Esophagus muscularis mucosa (tissue), 4 donors: Measurements from ENCODE around the gene TICAM2. TPM values are rescaled to one million over a fixed set of nuclear protein-coding genes. Genes with fewer than 3 reads are reported as not detected.
"Not testable (repeated sequence)": the region's sequence is repeated elsewhere in the genome, so short reads cannot be mapped to it uniquely, and the experiment has no call there.

ENCODE experiments used
- DNase-seq: peaks from one replicate; pipeline ENCODE4 v3.0.0-alpha.2; 2017; ENCODE audit errors: extremely low spot score
- H3K27ac ChIP-seq, 4 donors: fragments of 200-600 bp; sonication (generic); replicated peaks in 1 of 4; 1 replicate in 3 of 4; 2 replicates in 1 of 4; pipeline ENCODE4 v1.5.1; 2016 to 2019; ENCODE audit warnings: mild to moderate bottlenecking in 1 of 4
- H3K27me3 ChIP-seq, 4 donors: fragments of 200-600 bp; sonication (generic); one replicate each; pipeline versions ENCODE4 v1.5.1 to v1.6.0; 2016 to 2019
- H3K36me3 ChIP-seq, 4 donors: fragments of 200-600 bp; sonication (generic); one replicate each; pipeline ENCODE4 v1.5.1; 2016 to 2019
- H3K4me1 ChIP-seq, 4 donors: fragments of 200-600 bp; sonication (generic); one replicate each; pipeline ENCODE4 v1.5.1; 2016 to 2019
- H3K4me3 ChIP-seq, 4 donors: fragments of 200-600 bp; sonication (generic); 1 replicate in 2 of 4; 2 replicates in 2 of 4; pipeline ENCODE4 v1.5.1; 2016 to 2019; ENCODE audit warnings: mild to moderate bottlenecking in 4 of 4, moderate library complexity in 1 of 4
- H3K9me3 ChIP-seq, 4 donors: fragments of 200-600 bp; sonication (generic); 1 replicate in 3 of 4; 2 replicates in 1 of 4; pipeline ENCODE4 v1.5.1; 2016 to 2019
- EP300 ChIP-seq: sonication (generic); formaldehyde crosslinking; IDR thresholded peaks from one replicate; pipeline ENCODE4 v1.6.1; 2017; ENCODE audit warnings: antibody characterized with exemption
- POLR2A ChIP-seq: fragments of 450-650 bp; IDR thresholded peaks from one replicate; pipeline ENCODE4 v1.6.1; 2017; ENCODE audit warnings: antibody characterized with exemption, moderate library complexity, mild to moderate bottlenecking, low read depth
- POLR2AphosphoS5 ChIP-seq, 2 donors: sonication (generic); formaldehyde crosslinking; IDR thresholded peaks; one replicate each; pipeline ENCODE4 v1.6.1; 2017; ENCODE audit warnings: antibody characterized with exemption in 2 of 2
- WGBS: methylation state at CpG from one replicate; pipeline ENCODE4 v1.1.5; 2018; 5-methylcytosine and 5-hydroxymethylcytosine counted together
- intact Hi-C: fragments of 100-400 bp; cut with DNase I; formaldehyde crosslinking; loops from one replicate; pipeline ENCODE4 v1.15.1; 2023
- total RNA-seq, 4 donors: library from RNA; depleted of rRNA; stranded (reverse); fragments of >200 nt; gene quantifications; one replicate each; pipeline versions ENCODE4 v1.1.0 to v1.2.1, GENCODE V29; 2016
- TF ChIP-seq, protein P1 (sequence below), 3 experiments: fragments of 200-600 bp in 2 of 3; fragments of 450-650 bp in 1 of 3; sonication (generic) in 2 of 3; IDR thresholded peaks; one replicate each; pipeline ENCODE4 v1.5.1; 2017 to 2019; ENCODE audit warnings: antibody characterized with exemption in 3 of 3, mild to moderate bottlenecking in 2 of 3, moderate library complexity in 1 of 3

The TICAM2 gene, protein sequence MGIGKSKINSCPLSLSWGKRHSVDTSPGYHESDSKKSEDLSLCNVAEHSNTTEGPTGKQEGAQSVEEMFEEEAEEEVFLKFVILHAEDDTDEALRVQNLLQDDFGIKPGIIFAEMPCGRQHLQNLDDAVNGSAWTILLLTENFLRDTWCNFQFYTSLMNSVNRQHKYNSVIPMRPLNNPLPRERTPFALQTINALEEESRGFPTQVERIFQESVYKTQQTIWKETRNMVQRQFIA
- 1 to 10 TPM; 1.2 to 3.0 (median 1.5) TPM for total RNA-seq

GRCh38 chr5:115601701-115602590 lies at the start of gene TICAM2:
TSS of gene TICAM2 (minus strand) at chr5:115602479. CDS start at chr5:115581256, 21,223 bp downstream.
- 0% methylated on average over 7 of the region's 71 CpGs for WGBS
- TF ChIP-seq EP300 (no peak), POLR2AphosphoS5 (IDR thresholded peaks at IDR 0.05) (peak; percentile 41 to 56)
- TF ChIP-seq, protein P1, sequence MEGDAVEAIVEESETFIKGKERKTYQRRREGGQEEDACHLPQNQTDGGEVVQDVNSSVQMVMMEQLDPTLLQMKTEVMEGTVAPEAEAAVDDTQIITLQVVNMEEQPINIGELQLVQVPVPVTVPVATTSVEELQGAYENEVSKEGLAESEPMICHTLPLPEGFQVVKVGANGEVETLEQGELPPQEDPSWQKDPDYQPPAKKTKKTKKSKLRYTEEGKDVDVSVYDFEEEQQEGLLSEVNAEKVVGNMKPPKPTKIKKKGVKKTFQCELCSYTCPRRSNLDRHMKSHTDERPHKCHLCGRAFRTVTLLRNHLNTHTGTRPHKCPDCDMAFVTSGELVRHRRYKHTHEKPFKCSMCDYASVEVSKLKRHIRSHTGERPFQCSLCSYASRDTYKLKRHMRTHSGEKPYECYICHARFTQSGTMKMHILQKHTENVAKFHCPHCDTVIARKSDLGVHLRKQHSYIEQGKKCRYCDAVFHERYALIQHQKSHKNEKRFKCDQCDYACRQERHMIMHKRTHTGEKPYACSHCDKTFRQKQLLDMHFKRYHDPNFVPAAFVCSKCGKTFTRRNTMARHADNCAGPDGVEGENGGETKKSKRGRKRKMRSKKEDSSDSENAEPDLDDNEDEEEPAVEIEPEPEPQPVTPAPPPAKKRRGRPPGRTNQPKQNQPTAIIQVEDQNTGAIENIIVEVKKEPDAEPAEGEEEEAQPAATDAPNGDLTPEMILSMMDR (IDR thresholded peaks at IDR 0.05), result peak in 2 of 3 experiments; percentile 15 to 51
- H3K36me3 ChIP-seq, result no peaks in the 10 kb centered on the region
- peaks cover 30 to 56% (median 49%) of the 10 kb centered on the region in 4 donors for H3K4me1 ChIP-seq
- intact Hi-C loops, result no loop called here
- H3K9me3 ChIP-seq, result no peaks in the 10 kb centered on the region
- peak within 1 kb of the TSS; percentile 87 to 92 (median 90) for H3K4me3 ChIP-seq
- DNase-seq, result no peak
- H3K27me3 ChIP-seq, result no peaks in the 10 kb centered on the region
- peak within 1 kb of the TSS; percentile 90 to 95 (median 94) for H3K27ac ChIP-seq

DNA sequence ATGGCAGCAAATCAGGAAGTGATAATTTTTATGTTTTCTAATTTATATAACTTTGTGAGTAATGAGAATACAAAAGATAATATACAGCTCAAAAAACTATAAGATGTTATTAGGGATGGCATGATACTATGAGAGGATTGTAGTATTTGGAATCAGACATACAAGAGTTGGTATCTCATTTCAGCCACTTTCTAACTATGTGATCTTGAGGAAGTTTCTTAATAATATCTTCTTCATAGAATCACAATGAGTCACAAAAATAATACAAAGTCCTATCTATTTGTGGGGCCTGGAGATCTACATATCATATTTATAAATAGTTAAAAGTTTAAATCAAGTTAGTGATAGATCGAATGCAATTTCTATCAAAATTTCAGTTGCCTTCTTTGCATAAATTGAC lies 47.3 kb upstream of the TICAM2 start:
- Histone ChIP-seq H3K9me3 (no peaks in the 10 kb centered on the region), H3K27ac (no peak overlapping the region), H3K27me3 (peaks cover 0 to 10% (median 0%) of the 10 kb centered on the region in 4 donors), H3K36me3 (no peaks in the 10 kb centered on the region), H3K4me1 (no peaks in the 10 kb centered on the region), H3K4me3 (no peak overlapping the region)
- WGBS, result 98% methylated on average over 1 of the region's 1 CpG
- intact Hi-C loops, result no loop called here
- DNase-seq, result no peak
- TF ChIP-seq, protein P1 (IDR thresholded peaks at IDR 0.05), result no peak
- no peak for TF ChIP-seq EP300

DNA sequence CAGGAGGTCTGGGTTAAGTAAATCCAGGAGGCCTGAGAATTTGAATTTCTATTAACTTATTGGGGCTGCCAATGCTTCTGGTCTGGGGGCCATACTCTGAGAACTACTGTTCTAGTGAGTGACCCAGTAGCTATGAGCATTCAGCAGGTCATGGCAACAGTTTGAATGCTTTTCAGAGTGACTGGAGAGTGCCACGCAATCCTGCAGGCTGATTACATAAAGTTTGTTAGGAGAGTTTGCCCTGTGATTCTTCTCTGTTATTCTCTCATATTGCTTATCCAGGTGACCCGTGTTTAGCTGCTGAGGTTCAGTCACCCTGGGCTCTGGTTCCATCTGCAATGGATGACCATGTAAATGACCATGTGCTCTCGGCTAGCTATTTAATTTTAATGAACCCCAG lies 45.8 kb upstream of the TICAM2 start:
- Histone ChIP-seq H3K27me3 (peaks cover 0 to 10% (median 0%) of the 10 kb centered on the region in 4 donors), H3K36me3 (no peaks in the 10 kb centered on the region), H3K9me3 (no peaks in the 10 kb centered on the region), H3K27ac (no peak overlapping the region), H3K4me3 (no peak overlapping the region), H3K4me1 (no peaks in the 10 kb centered on the region)
- intact Hi-C loops, result no loop called here
- 72% methylated on average over 3 of the region's 3 CpGs for WGBS
- TF ChIP-seq, protein P1 (IDR thresholded peaks at IDR 0.05), result no peak
- TF ChIP-seq EP300 (no peak), POLR2A (no peak), POLR2AphosphoS5 (IDR thresholded peaks at IDR 0.05) (no peak)
- no peak for DNase-seq

DNA sequence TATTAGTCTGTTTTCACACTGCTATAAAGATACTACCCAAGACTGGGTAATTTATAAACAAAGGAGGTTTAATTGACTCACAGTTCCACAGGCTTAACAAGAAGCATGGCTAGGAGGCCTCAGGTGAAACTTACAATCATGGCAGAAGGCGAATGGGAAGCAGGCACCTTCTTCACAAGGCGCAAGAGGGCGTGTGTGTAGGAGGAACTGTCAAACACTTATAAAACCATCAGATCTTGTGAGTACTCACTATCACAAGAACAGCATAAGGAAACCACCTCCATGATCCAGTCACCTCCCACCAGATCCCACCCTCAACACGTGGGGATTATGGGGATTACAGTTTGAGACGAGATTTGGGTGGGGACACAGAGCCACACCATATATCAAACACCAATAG lies 43.1 kb upstream of the TICAM2 start:
- H3K9me3 ChIP-seq, H3K4me3 ChIP-seq, H3K36me3 ChIP-seq, H3K4me1 ChIP-seq, H3K27me3 ChIP-seq, DNase-seq, H3K27ac ChIP-seq, intact Hi-C loops: not testable (repeated sequence)
- WGBS, result 93% methylated on average over 5 of the region's 5 CpGs

DNA sequence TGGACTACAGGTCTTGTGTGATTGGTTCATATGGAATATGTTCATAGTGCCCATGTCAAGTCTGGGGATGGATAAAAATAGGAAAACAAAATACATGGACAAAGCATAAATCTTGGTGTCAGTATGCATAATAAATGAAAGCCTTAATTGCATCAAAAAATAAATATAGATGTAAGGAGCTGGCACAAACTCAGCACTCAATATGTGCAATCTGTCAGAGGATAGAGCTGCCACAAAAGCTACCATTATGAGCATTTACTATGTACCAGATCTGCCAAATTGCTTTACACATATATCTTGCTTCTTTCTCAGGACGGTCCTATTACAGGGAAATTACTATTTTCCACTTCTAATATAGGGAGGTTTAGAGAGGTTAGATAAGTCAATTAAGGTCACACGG lies 41.8 kb upstream of the TICAM2 start:
- Histone ChIP-seq H3K27ac (no peak overlapping the region), H3K27me3 (peaks cover 0 to 10% (median 0%) of the 10 kb centered on the region in 4 donors), H3K36me3 (no peaks in the 10 kb centered on the region), H3K9me3 (no peaks in the 10 kb centered on the region), H3K4me3 (no peak overlapping the region), H3K4me1 (no peaks in the 10 kb centered on the region)
- 79% methylated on average over 2 of the region's 2 CpGs for WGBS
- intact Hi-C loops, result no loop called here
- DNase-seq, result no peak
- TF ChIP-seq, protein P1 (IDR thresholded peaks at IDR 0.05), result no peak
- TF ChIP-seq POLR2AphosphoS5 (IDR thresholded peaks at IDR 0.05), result no peak
- TF ChIP-seq EP300, result no peak
- TF ChIP-seq POLR2A, result no peak
